Testis (tissue), 2 donors: ENCODE data around the gene CAPZB.

Experiments used
- POLR2A ChIP-seq: fragments of 450-650 bp; IDR thresholded peaks from one replicate; pipeline ENCODE4 v1.6.1; 2017; ENCODE audit warnings: antibody characterized with exemption, mild to moderate bottlenecking, moderate library complexity
- TF ChIP-seq, protein P1 (sequence below), 3 experiments: fragments of 450-650 bp in 2 of 3; fragments of 200-600 bp in 1 of 3; sonication (generic) in 1 of 3; IDR thresholded peaks; one replicate each; pipeline ENCODE4 v1.5.1; 2016 to 2019; ENCODE audit warnings: antibody characterized with exemption in 3 of 3, mild to moderate bottlenecking in 2 of 3, moderate library complexity in 1 of 3

DNA sequence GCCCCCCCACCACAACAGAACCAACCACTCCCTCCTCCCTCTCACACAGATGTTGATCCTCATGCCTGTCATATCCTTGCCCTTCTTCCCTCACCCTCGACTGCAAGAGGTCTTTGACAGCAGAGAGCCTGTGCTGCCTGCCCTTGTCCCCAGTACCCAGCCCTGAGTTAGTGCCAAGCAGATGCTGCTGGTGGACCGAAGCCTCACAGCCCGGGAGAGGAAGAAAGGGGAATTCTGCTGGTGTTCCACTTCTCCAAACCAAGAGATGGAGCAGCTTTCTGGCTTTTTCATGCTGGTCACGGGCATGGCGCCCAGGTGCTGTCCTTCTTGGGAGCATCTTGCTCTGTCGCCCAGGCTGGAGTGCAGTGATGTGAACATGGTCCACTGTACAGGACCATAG lies 104.1 kb downstream of the CAPZB start:
- TF ChIP-seq, protein P1, sequence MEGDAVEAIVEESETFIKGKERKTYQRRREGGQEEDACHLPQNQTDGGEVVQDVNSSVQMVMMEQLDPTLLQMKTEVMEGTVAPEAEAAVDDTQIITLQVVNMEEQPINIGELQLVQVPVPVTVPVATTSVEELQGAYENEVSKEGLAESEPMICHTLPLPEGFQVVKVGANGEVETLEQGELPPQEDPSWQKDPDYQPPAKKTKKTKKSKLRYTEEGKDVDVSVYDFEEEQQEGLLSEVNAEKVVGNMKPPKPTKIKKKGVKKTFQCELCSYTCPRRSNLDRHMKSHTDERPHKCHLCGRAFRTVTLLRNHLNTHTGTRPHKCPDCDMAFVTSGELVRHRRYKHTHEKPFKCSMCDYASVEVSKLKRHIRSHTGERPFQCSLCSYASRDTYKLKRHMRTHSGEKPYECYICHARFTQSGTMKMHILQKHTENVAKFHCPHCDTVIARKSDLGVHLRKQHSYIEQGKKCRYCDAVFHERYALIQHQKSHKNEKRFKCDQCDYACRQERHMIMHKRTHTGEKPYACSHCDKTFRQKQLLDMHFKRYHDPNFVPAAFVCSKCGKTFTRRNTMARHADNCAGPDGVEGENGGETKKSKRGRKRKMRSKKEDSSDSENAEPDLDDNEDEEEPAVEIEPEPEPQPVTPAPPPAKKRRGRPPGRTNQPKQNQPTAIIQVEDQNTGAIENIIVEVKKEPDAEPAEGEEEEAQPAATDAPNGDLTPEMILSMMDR (IDR thresholded peaks at IDR 0.05): no peak
- no peak for TF ChIP-seq POLR2A
